Endothelial cell of umbilical vein (primary cell): ENCODE results near the gene STOML1. TPM values are rescaled to one million over a fixed set of nuclear protein-coding genes. Genes with fewer than 3 reads are reported as not detected.
"Not testable (repeated sequence)": the region's sequence is repeated elsewhere in the genome, so short reads cannot be mapped to it uniquely, and the experiment has no call there.

Experiments used
- BruUV-seq: library from RNA; stranded (reverse); fragments of 400-500 nt; replicated peaks from 2 replicates; lab custom pipeline; 2021; lab: Mats Ljungman, UMichigan
- CTCF ChIA-PET: fragments of 300-600, 350-600 bp; sonication (Branson Sonifier 250); formaldehyde crosslinking; loops from one replicate; lab custom pipeline; 2021; ENCODE audit warnings: antibody characterized with exemption, inconsistent platforms; lab: Charles Lee
- POLR2A ChIA-PET: fragments of 300-600, 350-600 bp; sonication (Branson Sonifier 250); formaldehyde crosslinking; loops from one replicate; lab custom pipeline; 2021; ENCODE audit warnings: antibody characterized with exemption, inconsistent platforms; lab: Charles Lee
- DNase-seq: peaks from one replicate; pipeline ENCODE4 v3.0.0-alpha.2; 2011; ENCODE audit warnings: low read depth, low spot score
- FAIRE-seq: peaks from 2 replicates; lab custom pipeline; 2011; peaks lifted over from hg19 to GRCh38; lab: Jason Lieb, UNC
- H2AFZ ChIP-seq: 2 replicates; pipeline ENCODE4 v1.6.0; 2012; ENCODE audit warnings: low read depth, low read length, control low read depth, inconsistent platforms
- H3K27ac ChIP-seq: 2 replicates; pipeline ENCODE4 v1.5.1; 2011; ENCODE audit warnings: low read depth, mild to moderate bottlenecking, control low read depth, low read length, moderate library complexity; ENCODE audit not compliant: insufficient read depth
- H3K27me3 ChIP-seq, 2 experiments: 2 replicates each; pipeline versions ENCODE4 v1.6.0 to v1.6.1; 2011; ENCODE audit warnings: low read length in 2 of 2, mixed read lengths in 1 of 2; ENCODE audit not compliant: control insufficient read depth in 2 of 2, insufficient read depth in 2 of 2
- H3K36me3 ChIP-seq, 2 experiments: 2 replicates in 1 of 2; 3 replicates in 1 of 2; pipeline ENCODE4 v1.5.1; 2011; ENCODE audit warnings: low read length in 2 of 2, mild to moderate bottlenecking in 1 of 2, moderate library complexity in 1 of 2; ENCODE audit not compliant: control insufficient read depth in 2 of 2, insufficient read depth in 2 of 2; ENCODE audit errors: extremely low read depth in 1 of 2
- H3K4me1 ChIP-seq: 3 replicates; pipeline ENCODE4 v1.5.1; 2011; ENCODE audit warnings: mild to moderate bottlenecking, low read length; ENCODE audit not compliant: control insufficient read depth, insufficient read depth; ENCODE audit errors: extremely low read depth
- H3K4me2 ChIP-seq: 2 replicates; pipeline ENCODE4 v1.6.1; 2011; ENCODE audit warnings: low read length, control low read depth, mixed read lengths; ENCODE audit not compliant: insufficient read depth
- H3K4me3 ChIP-seq, 3 experiments: fragments of 200-600 bp in 1 of 3; sonication (generic), shearing (Covaris generic) in 1 of 3; replicated peaks in 1 of 3; 2 replicates each; pipeline ENCODE4 v1.5.1; 2011 to 2016; ENCODE audit warnings: control low read depth in 3 of 3, low read length in 3 of 3, mild to moderate bottlenecking in 2 of 3, inconsistent platforms in 1 of 3, low read depth in 1 of 3, moderate library complexity in 1 of 3; ENCODE audit not compliant: insufficient read depth in 1 of 3
- H3K79me2 ChIP-seq: 2 replicates; pipeline ENCODE4 v1.6.0; 2012; ENCODE audit warnings: low read length, inconsistent platforms; ENCODE audit not compliant: control insufficient read depth, insufficient read depth
- H3K9ac ChIP-seq: replicated peaks from 2 replicates; pipeline ENCODE3; 2011; ENCODE audit warnings: low read length, control low read depth; ENCODE audit not compliant: insufficient read depth; ENCODE audit errors: extremely low read depth
- H3K9me1 ChIP-seq: replicated peaks from 3 replicates; pipeline ENCODE4 v1.6.0; 2011; ENCODE audit warnings: mild to moderate bottlenecking, low read length; ENCODE audit not compliant: control insufficient read depth, insufficient read depth; ENCODE audit errors: extremely low read depth
- H3K9me3 ChIP-seq: replicated peaks from 2 replicates; pipeline ENCODE4 v1.5.1; 2012; ENCODE audit warnings: low read length, inconsistent platforms; ENCODE audit not compliant: control insufficient read depth, insufficient read depth
- H4K20me1 ChIP-seq: replicated peaks from 2 replicates; pipeline ENCODE3; 2011; ENCODE audit warnings: mild to moderate bottlenecking, low read length; ENCODE audit not compliant: control insufficient read depth, insufficient read depth; ENCODE audit errors: extremely low read depth
- EZH2 ChIP-seq: IDR thresholded peaks from 2 replicates; pipeline ENCODE4 v1.6.1; 2012; ENCODE audit warnings: borderline replicate concordance, low read depth, mild to moderate bottlenecking, moderate library complexity, low read length, inconsistent platforms; ENCODE audit not compliant: severe bottlenecking
- FOS ChIP-seq: IDR thresholded peaks from 2 replicates; pipeline ENCODE4 v1.6.1; 2011; ENCODE audit warnings: mild to moderate bottlenecking, low read length, moderate library complexity, borderline replicate concordance; ENCODE audit not compliant: insufficient read depth
- GATA2 ChIP-seq: IDR thresholded peaks from 2 replicates; pipeline ENCODE4 v1.7.0; 2011; ENCODE audit warnings: low read depth, mild to moderate bottlenecking, moderate library complexity, mixed read lengths, low read length; ENCODE audit not compliant: insufficient read length, insufficient read depth
- JUN ChIP-seq: IDR thresholded peaks from 2 replicates; pipeline ENCODE4 v1.6.1; 2011; ENCODE audit warnings: borderline replicate concordance, low read depth; ENCODE audit not compliant: insufficient read length, insufficient read depth
- MAX ChIP-seq: IDR thresholded peaks from 2 replicates; pipeline ENCODE4 v1.6.1; 2011; ENCODE audit not compliant: insufficient read depth, insufficient read length
- MYC ChIP-seq: IDR thresholded peaks from one replicate; pipeline ENCODE4 v1.6.1; 2011; ENCODE audit warnings: mild to moderate bottlenecking, low read depth, low read length
- POLR2A ChIP-seq: IDR thresholded peaks from 2 replicates; pipeline ENCODE4 v1.6.1; 2012; ENCODE audit warnings: low read depth, mild to moderate bottlenecking, control low read depth, low read length
- POLR2AphosphoS5 ChIP-seq: IDR thresholded peaks from 2 replicates; pipeline ENCODE4 v1.6.1; 2012; ENCODE audit warnings: low read depth, mild to moderate bottlenecking, control low read depth, low read length, moderate library complexity; ENCODE audit not compliant: insufficient read depth
- dilution Hi-C: fragments of 300-500 bp; cut with MboI; formaldehyde crosslinking; loops from one replicate; pipeline ENCODE4 v1.15.0; 2019; ENCODE audit warnings: low sequenced_read_pairs; ENCODE audit not compliant: extremely low pct_ligation_motif_present
- intact Hi-C: fragments of 100-400 bp; cut with micrococcal nuclease; formaldehyde crosslinking; loops from one replicate; pipeline ENCODE4 v1.10.0; 2022
- polyA plus RNA-seq, 4 experiments: library from polyadenylated mRNA; depleted of rRNA in 3 of 4; stranded (reverse) in 3 of 4; unstranded in 1 of 4; fragments of >200 nt; gene quantifications; 2 replicates each; pipeline versions ENCODE4 v1.2.1 to v1.2.3, GENCODE V29; 2011 to 2012; ENCODE audit warnings: missing spikeins in 1 of 4
- total RNA-seq: library from RNA; stranded (reverse); gene quantifications from 2 replicates; pipeline ENCODE4 v1.2.3, GENCODE V29; 2021
- TF ChIP-seq, protein P1 (sequence below), 2 donors: IDR thresholded peaks; 1 replicate in 1 of 2; 2 replicates in 1 of 2; pipeline ENCODE4 v1.5.1; 2011; ENCODE audit warnings: low read length in 2 of 2, mild to moderate bottlenecking in 2 of 2, moderate library complexity in 2 of 2, control low read depth in 1 of 2, inconsistent platforms in 1 of 2, low read depth in 1 of 2; ENCODE audit not compliant: insufficient read depth in 1 of 2; ENCODE audit errors: extremely low read depth in 1 of 2

The STOML1 gene
- total and polyA plus RNA-seq, 2 donors (not counting 3 experiments of a cell fraction or from before 2014, with no cell fraction given), result 12.9 to 15.4 TPM

- Histone ChIP-seq H3K4me3 (no peak overlapping the region), H3K4me1 (peaks cover 21% of the 10 kb centered on the region), H2AFZ (no peak overlapping the region), H3K9me3 (no peaks in the 10 kb centered on the region), H3K9me1 (no peaks in the 10 kb centered on the region), H3K36me3 (no peaks in the 10 kb centered on the region), H3K79me2 (no peaks in the 10 kb centered on the region), H3K9ac (no peak overlapping the region), H3K4me2 (no peak overlapping the region), H3K27me3 (no peaks in the 10 kb centered on the region), H3K27ac (no peak overlapping the region), H4K20me1 (no peaks in the 10 kb centered on the region)
- FAIRE-seq, result no peak
- intact Hi-C loops (no loop called here), dilution Hi-C loops (no loop called here)
- ChIA-PET CTCF (interaction anchor here (1.0 to 1.7 kb wide), 3 partner anchors 9 to 70 kb away, joined by 3 to 5 read pairs (median 4); no protein-coding TSS in a partner anchor), POLR2A (no interaction called here)
- no TSS peak for BruUV-seq
- DNase-seq, result no peak
- TF ChIP-seq MAX (no peak), GATA2 (no peak), JUN (no peak), EZH2 (no peak), FOS (no peak), POLR2AphosphoS5 (no peak), POLR2A (no peak), MYC (no peak)
- TF ChIP-seq, protein P1, sequence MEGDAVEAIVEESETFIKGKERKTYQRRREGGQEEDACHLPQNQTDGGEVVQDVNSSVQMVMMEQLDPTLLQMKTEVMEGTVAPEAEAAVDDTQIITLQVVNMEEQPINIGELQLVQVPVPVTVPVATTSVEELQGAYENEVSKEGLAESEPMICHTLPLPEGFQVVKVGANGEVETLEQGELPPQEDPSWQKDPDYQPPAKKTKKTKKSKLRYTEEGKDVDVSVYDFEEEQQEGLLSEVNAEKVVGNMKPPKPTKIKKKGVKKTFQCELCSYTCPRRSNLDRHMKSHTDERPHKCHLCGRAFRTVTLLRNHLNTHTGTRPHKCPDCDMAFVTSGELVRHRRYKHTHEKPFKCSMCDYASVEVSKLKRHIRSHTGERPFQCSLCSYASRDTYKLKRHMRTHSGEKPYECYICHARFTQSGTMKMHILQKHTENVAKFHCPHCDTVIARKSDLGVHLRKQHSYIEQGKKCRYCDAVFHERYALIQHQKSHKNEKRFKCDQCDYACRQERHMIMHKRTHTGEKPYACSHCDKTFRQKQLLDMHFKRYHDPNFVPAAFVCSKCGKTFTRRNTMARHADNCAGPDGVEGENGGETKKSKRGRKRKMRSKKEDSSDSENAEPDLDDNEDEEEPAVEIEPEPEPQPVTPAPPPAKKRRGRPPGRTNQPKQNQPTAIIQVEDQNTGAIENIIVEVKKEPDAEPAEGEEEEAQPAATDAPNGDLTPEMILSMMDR (IDR thresholded peaks at IDR 0.05; ENCODE audit: extremely low read depth in 1 of 2, insufficient read depth in 1 of 2, low read depth in 1 of 2, low read length in 2 of 2), result no peak
These were observed 13.2 kb downstream of the STOML1 start for GRCh38 chr15:73978896-73979295.

DNA sequence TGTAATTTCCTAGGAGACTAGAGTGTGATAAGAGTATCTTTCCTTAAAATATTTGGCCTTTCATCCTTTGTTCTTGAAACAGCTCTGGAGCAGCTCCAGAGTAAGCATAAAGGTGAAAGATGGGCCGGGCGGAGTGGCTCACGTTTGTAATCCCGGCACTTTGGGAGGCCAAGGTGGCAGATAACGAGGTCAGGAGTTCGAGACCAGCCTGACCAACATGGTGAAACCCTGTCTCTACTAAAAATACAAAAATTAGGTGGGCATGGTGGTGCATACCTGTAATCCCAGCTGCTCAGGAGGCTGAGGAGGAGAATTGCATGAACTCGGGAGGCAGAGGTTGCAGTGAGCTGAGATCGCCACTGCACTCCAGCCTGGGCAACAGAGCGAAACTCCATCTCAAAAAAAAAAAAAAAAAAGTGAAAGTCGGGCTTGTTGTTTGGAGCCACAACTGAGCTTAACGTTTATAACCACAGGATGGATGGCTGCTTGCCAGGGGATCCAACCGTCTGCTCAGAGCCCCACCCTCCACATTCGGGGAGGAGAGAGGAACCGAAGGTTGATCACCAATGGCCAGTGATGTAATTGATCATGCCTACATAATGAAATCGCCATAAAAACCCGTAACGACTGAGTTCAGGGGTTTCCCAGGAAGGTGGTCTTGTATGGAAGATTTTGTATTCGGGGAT, 16.5 kb downstream of the STOML1 start:
- H3K27ac ChIP-seq, H3K4me3 ChIP-seq, FAIRE-seq, H3K4me2 ChIP-seq, H3K9me3 ChIP-seq, H3K36me3 ChIP-seq, H3K9me1 ChIP-seq, BruUV-seq, H3K4me1 ChIP-seq, intact Hi-C loops, H2AFZ ChIP-seq, dilution Hi-C loops, DNase-seq, H3K27me3 ChIP-seq, H3K9ac ChIP-seq, H4K20me1 ChIP-seq, H3K79me2 ChIP-seq: not testable (repeated sequence)
- CTCF ChIA-PET, result interaction anchor here (0.9 to 13.1 kb wide), 8 partner anchors 9 to 344 kb away, joined by 3 to 651 read pairs (median 4); no protein-coding TSS in a partner anchor
- POLR2A ChIA-PET, result interaction anchor here (0.6 kb wide), 1 partner anchor 19 kb away, joined by 3 read pairs; the partner anchor contains the start of gene PML
